HL-60 (cell line): Measurements from ENCODE around the gene RYR2.

ENCODE experiments used
- GABPA ChIP-seq: IDR thresholded peaks from 2 replicates; pipeline ENCODE4 v1.6.1; 2012; ENCODE audit warnings: low read depth
- POLR2AphosphoS5 ChIP-seq: IDR thresholded peaks from 2 replicates; pipeline ENCODE4 v1.6.1; 2012; ENCODE audit warnings: low read depth
- TF ChIP-seq, protein P1 (sequence below): IDR thresholded peaks from one replicate; pipeline ENCODE4 v1.5.1; 2011; ENCODE audit warnings: low read length, control low read depth, inconsistent platforms; ENCODE audit not compliant: insufficient read depth
- TF ChIP-seq, protein P2 (sequence below): IDR thresholded peaks from 2 replicates; pipeline ENCODE4 v1.6.1; 2012; ENCODE audit warnings: low read depth; ENCODE audit not compliant: insufficient replicate concordance

DNA sequence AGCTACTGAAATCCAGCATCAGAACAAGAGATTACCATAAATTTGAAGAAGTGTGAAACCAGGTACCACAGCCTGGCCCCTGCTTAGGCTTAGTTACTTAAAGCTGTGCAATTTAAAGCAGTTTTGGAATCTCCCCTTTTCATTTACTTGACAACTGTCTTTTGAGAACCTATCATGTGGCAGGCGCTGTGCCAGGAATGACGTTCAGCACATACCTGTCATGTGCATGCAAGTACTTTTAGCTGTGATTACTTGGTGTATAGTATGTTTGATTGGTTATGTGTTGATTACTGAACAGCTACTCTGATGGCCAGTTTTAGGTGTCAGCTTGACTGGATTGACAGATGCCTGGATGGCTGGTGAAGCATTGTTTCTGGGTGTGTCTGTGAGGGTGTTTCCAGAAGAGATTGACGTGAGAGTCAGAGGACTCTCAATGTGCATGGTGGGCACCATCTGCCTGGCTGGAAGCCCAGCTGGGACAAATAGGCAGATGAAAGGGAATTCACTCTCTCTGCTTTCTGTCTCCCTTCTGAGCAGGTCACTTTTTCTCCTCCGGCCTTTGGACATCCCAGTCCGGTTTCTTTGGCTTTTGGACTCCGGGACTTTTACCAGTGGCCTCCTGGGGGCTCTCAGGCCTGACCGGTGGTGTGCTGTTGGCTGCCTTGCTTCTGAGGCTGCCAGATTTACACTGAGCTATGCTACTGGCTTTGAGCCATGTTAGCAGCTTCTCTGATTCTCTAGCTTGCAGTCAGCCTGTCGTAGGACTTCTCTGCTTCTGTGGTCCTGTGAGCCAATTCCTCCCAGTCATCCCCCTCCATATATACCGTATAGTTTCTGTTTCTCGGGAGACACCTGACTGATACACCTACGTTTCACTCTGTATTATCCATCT is 178.0 kb downstream of the RYR2 start:
- TF ChIP-seq, protein P1, sequence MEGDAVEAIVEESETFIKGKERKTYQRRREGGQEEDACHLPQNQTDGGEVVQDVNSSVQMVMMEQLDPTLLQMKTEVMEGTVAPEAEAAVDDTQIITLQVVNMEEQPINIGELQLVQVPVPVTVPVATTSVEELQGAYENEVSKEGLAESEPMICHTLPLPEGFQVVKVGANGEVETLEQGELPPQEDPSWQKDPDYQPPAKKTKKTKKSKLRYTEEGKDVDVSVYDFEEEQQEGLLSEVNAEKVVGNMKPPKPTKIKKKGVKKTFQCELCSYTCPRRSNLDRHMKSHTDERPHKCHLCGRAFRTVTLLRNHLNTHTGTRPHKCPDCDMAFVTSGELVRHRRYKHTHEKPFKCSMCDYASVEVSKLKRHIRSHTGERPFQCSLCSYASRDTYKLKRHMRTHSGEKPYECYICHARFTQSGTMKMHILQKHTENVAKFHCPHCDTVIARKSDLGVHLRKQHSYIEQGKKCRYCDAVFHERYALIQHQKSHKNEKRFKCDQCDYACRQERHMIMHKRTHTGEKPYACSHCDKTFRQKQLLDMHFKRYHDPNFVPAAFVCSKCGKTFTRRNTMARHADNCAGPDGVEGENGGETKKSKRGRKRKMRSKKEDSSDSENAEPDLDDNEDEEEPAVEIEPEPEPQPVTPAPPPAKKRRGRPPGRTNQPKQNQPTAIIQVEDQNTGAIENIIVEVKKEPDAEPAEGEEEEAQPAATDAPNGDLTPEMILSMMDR, result no peak
- TF ChIP-seq, protein P2, sequence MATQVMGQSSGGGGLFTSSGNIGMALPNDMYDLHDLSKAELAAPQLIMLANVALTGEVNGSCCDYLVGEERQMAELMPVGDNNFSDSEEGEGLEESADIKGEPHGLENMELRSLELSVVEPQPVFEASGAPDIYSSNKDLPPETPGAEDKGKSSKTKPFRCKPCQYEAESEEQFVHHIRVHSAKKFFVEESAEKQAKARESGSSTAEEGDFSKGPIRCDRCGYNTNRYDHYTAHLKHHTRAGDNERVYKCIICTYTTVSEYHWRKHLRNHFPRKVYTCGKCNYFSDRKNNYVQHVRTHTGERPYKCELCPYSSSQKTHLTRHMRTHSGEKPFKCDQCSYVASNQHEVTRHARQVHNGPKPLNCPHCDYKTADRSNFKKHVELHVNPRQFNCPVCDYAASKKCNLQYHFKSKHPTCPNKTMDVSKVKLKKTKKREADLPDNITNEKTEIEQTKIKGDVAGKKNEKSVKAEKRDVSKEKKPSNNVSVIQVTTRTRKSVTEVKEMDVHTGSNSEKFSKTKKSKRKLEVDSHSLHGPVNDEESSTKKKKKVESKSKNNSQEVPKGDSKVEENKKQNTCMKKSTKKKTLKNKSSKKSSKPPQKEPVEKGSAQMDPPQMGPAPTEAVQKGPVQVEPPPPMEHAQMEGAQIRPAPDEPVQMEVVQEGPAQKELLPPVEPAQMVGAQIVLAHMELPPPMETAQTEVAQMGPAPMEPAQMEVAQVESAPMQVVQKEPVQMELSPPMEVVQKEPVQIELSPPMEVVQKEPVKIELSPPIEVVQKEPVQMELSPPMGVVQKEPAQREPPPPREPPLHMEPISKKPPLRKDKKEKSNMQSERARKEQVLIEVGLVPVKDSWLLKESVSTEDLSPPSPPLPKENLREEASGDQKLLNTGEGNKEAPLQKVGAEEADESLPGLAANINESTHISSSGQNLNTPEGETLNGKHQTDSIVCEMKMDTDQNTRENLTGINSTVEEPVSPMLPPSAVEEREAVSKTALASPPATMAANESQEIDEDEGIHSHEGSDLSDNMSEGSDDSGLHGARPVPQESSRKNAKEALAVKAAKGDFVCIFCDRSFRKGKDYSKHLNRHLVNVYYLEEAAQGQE, result no peak
- TF ChIP-seq GABPA, result no peak
- TF ChIP-seq POLR2AphosphoS5, result no peak
